Right lobe of liver (tissue), 6 donors: ENCODE measurements around the gene RTP1. TPM values are rescaled to one million over a fixed set of nuclear protein-coding genes. Genes with fewer than 3 reads are reported as not detected.

Source experiments
- ATAC-seq, 4 donors: fragments of 200-7000 bp; cut with Tn5 transposase; one replicate each; pipeline ENCODE4 v1.9.1; 2020; ENCODE audit warnings: mild to moderate bottlenecking in 4 of 4, moderate library complexity in 4 of 4
- DNase-seq, 3 donors: peaks; one replicate each; pipeline ENCODE4 v3.0.0-alpha.2; 2020
- H3K27ac ChIP-seq, 3 donors: fragments of 200-600 bp; one replicate each; pipeline ENCODE4 v1.8.0; 2022
- H3K27me3 ChIP-seq, 2 donors: fragments of 200-600 bp; one replicate each; pipeline ENCODE4 v1.8.0; 2022
- H3K36me3 ChIP-seq, 4 donors: fragments of 200-600 bp; sonication (generic) in 1 of 4; one replicate each; pipeline versions ENCODE4 v1.5.1 to v1.8.0; 2017 to 2022; ENCODE audit warnings: control low read depth in 1 of 4
- H3K4me1 ChIP-seq, 4 donors: fragments of 200-600 bp; sonication (generic) in 1 of 4; one replicate each; pipeline versions ENCODE4 v1.5.1 to v1.8.0; 2017 to 2022; ENCODE audit warnings: control low read depth in 1 of 4
- H3K4me3 ChIP-seq, 3 donors: fragments of 200-600 bp; one replicate each; pipeline ENCODE4 v1.8.0; 2022
- H3K9me3 ChIP-seq, 4 donors: fragments of 200-600 bp; sonication (generic) in 1 of 4; one replicate each; pipeline versions ENCODE4 v1.5.1 to v1.8.0; 2017 to 2022; ENCODE audit warnings: control low read depth in 1 of 4
- CTCF ChIP-seq, 4 donors: fragments of 200-600 bp in 3 of 4; fragments of 450-650 bp in 1 of 4; IDR thresholded peaks; one replicate each; pipeline versions ENCODE4 v1.5.1 to v1.8.0; 2016 to 2022; ENCODE audit warnings: antibody characterized with exemption in 4 of 4, mild to moderate bottlenecking in 2 of 4
- POLR2A ChIP-seq: fragments of 450-650 bp; IDR thresholded peaks from one replicate; pipeline ENCODE4 v1.6.1; 2017; ENCODE audit warnings: antibody characterized with exemption, mild to moderate bottlenecking
- WGBS: methylation state at CpG from one replicate; pipeline ENCODE4 v1.1.6; 2018; ENCODE audit warnings: low coverage, low lambda C conversion rate; ENCODE audit not compliant: insufficient coverage; ENCODE audit errors: missing lambda C conversion rate; 5-methylcytosine and 5-hydroxymethylcytosine counted together
- intact Hi-C, 2 donors: fragments of 100-400 bp; cut with DNase I; formaldehyde crosslinking; loops; one replicate each; pipeline versions ENCODE4 v1.11.2 to v1.14.1; 2022
- total RNA-seq, 6 experiments: library from RNA; depleted of rRNA in 2 of 6; stranded (reverse); fragments of >200 nt in 2 of 6; fragmentation: NEBNext Ultra II Directional in 3 of 6; extraction: Animal tissue kit (Norgen Biotek cat#: 25700) in 3 of 6; gene quantifications; one replicate each; pipeline versions ENCODE4 v1.1.0 to v1.2.4, GENCODE V29; 2016 to 2023
- donor health status: DM: no; HTN: yes; CAD: no.
- donor health status: DM: no; HTN: no; CAD: no.
- donor health status: DM: no; HTN: no; CAD: no.
- donor health status: DM: no; HTN: yes; CAD: no.
- donor health status: DM: no; HTN: yes; CAD: no.

Gene RTP1
- total RNA-seq, 6 experiments from 2014 or later: not detected

DNA sequence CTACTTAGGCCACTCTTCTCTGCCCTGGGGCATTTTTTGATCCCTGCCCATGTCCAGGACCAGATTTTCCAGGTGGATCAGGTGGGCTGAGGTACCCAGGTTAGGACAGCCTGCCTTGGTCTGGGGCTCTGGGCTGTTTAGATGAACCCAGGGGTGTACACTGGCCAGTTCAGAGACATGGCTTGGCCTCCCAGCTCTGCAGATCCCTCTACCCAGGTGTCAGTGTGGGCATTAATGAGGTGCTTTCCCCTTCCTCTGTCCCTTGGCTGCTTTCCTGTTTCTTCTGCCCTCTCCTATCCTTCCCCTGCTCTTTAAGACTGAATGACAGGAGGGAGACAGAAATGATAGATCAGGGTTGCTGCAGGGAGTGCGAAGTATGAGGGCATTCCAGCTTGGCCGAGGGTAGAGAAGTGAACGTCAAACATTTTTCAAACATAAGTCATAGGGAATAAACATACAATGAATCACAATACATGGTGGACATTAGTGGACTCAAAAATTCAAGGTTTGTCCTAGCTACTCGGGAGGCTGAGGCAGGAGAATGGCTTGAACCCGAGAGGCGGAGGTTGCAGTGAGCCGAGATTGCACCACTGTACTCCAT lies 30.5 kb downstream of the RTP1 start:
- WGBS: 81% methylated on average over 6 of the region's 7 CpGs

DNA sequence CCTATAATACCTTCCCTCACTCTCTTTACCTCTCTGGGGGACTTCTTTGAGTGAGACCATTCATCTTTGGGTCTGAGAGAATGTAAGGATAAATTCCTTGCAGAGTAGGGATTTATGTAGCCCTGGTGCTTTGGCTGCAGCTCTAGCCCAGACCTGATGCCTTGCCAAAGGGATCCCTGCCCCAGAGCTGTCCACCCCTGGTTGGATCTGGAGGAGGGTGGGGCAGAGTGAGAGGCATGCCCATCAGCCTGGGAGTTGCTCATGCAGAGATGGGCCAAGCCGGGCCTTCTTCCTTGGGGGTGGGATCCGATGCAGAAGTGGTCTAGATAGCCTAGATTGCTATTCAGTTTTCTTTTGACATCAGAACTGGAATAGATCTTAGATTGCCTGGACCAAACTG lies 31.5 kb downstream of the RTP1 start:
- Histone ChIP-seq H3K4me1 (peaks cover 0 to 7% (median 2%) of the 10 kb centered on the region in 4 donors), H3K4me3 (no peak overlapping the region), H3K36me3 (peaks cover 0 to 11% (median 0%) of the 10 kb centered on the region in 4 donors), H3K27me3 (no peaks in the 10 kb centered on the region), H3K9me3 (no peaks in the 10 kb centered on the region), H3K27ac (no peak overlapping the region)
- ATAC-seq (peak in 2 of 4 donors; percentile 29 to 38), DNase-seq (no peak)
- intact Hi-C loops: no loop called here
- no CpG with 5 or more reads among the region's 2 CpGs for WGBS
- TF ChIP-seq POLR2A (no peak), CTCF (IDR thresholded peaks at IDR 0.05) (no peak)

More for the DNA sequence above, 30.5 kb downstream of the RTP1 start:
- TF ChIP-seq POLR2A (no peak), CTCF (IDR thresholded peaks at IDR 0.05) (no peak)
- DNase-seq: no peak
- no peak for ATAC-seq
- Histone ChIP-seq H3K9me3 (no peaks in the 10 kb centered on the region), H3K36me3 (peaks cover 0 to 11% (median 0%) of the 10 kb centered on the region in 4 donors), H3K27me3 (no peaks in the 10 kb centered on the region), H3K4me1 (peaks cover 0 to 17% (median 3%) of the 10 kb centered on the region in 4 donors), H3K4me3 (no peak overlapping the region), H3K27ac (no peak overlapping the region)
- intact Hi-C loops: no loop called here

- intact Hi-C loops: no loop called here
- no peak for DNase-seq
- no peaks in the 10 kb centered on the region for H3K27me3 ChIP-seq
- H3K4me3 ChIP-seq: no peak overlapping the region
- WGBS: 100% methylated on average over 1 of the region's 1 CpG
- no peaks in the 10 kb centered on the region for H3K9me3 ChIP-seq
- H3K4me1 ChIP-seq: peaks cover 0 to 5% (median 0%) of the 10 kb centered on the region in 4 donors
- TF ChIP-seq CTCF (IDR thresholded peaks at IDR 0.05): no peak
- TF ChIP-seq POLR2A: no peak
- peaks cover 0 to 10% (median 0%) of the 10 kb centered on the region in 4 donors for H3K36me3 ChIP-seq
- H3K27ac ChIP-seq: no peak overlapping the region
- ATAC-seq: no peak
These were observed 32.7 kb downstream of the RTP1 start for GRCh38 chr3:187230011-187230410.

DNA sequence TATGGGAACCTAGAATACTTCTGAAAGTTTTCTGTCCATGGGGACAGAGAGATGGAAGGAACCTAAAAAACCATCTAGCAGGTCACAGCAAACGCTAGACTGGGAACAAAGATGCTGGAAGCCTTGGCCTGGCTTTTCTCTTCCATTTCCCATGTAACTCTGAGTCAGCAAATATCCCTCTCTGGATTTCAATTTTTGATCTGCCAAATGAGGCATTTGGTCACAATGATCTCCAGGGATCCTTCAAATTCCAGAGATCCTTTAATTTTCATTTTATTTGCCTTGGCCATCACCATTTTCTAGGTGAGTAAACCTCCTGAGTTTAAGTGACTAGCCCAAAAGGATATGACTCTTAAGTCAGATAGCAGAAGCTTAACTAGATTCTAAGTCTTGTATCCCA lies 39.7 kb downstream of the RTP1 start:
- Histone ChIP-seq H3K36me3 (peaks cover 0 to 42% (median 8%) of the 10 kb centered on the region in 4 donors), H3K4me1 (no peaks in the 10 kb centered on the region), H3K27me3 (no peaks in the 10 kb centered on the region), H3K9me3 (no peaks in the 10 kb centered on the region), H3K4me3 (no peak overlapping the region), H3K27ac (no peak overlapping the region)
- intact Hi-C loops: no loop called here
- no peak for TF ChIP-seq POLR2A
- no peak for TF ChIP-seq CTCF (IDR thresholded peaks at IDR 0.05)
- 91% methylated on average over 1 of the region's 1 CpG for WGBS
- no peak for DNase-seq
- ATAC-seq: no peak

GRCh38 chr3:187237741-187238140 lies 40.5 kb downstream of the RTP1 start:
- no peak overlapping the region for H3K27ac ChIP-seq
- ATAC-seq (no peak), DNase-seq (no peak)
- TF ChIP-seq POLR2A (no peak), CTCF (IDR thresholded peaks at IDR 0.05) (no peak)
- no peaks in the 10 kb centered on the region for H3K27me3 ChIP-seq
- intact Hi-C loops: no loop called here
- H3K36me3 ChIP-seq: peaks cover 0 to 42% (median 8%) of the 10 kb centered on the region in 4 donors
- no peak overlapping the region for H3K4me3 ChIP-seq
- no peaks in the 10 kb centered on the region for H3K9me3 ChIP-seq
- H3K4me1 ChIP-seq: no peaks in the 10 kb centered on the region
